AG09319 (cell line): ENCODE measurements around the gene TOP2B.

Source experiments
- DNase-seq: peaks from one replicate; pipeline ENCODE4 v3.0.0-alpha.2; 2010; ENCODE audit warnings: low read depth; ENCODE audit errors: extremely low read depth
- TF ChIP-seq, protein P1 (sequence below): IDR thresholded peaks from 2 replicates; pipeline ENCODE4 v1.5.1; 2011; ENCODE audit warnings: low read depth, mild to moderate bottlenecking, inconsistent platforms, low read length, moderate library complexity

TOP2B gene

GRCh38 chr3:25664812-25665314 lies at the start of gene TOP2B:
Gene TOP2B, minus strand, starts transcription at chr3:25664907. Its CDS starts 610 bp downstream, at chr3:25664297.
- TF ChIP-seq, protein P1, sequence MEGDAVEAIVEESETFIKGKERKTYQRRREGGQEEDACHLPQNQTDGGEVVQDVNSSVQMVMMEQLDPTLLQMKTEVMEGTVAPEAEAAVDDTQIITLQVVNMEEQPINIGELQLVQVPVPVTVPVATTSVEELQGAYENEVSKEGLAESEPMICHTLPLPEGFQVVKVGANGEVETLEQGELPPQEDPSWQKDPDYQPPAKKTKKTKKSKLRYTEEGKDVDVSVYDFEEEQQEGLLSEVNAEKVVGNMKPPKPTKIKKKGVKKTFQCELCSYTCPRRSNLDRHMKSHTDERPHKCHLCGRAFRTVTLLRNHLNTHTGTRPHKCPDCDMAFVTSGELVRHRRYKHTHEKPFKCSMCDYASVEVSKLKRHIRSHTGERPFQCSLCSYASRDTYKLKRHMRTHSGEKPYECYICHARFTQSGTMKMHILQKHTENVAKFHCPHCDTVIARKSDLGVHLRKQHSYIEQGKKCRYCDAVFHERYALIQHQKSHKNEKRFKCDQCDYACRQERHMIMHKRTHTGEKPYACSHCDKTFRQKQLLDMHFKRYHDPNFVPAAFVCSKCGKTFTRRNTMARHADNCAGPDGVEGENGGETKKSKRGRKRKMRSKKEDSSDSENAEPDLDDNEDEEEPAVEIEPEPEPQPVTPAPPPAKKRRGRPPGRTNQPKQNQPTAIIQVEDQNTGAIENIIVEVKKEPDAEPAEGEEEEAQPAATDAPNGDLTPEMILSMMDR = no peak

DNA sequence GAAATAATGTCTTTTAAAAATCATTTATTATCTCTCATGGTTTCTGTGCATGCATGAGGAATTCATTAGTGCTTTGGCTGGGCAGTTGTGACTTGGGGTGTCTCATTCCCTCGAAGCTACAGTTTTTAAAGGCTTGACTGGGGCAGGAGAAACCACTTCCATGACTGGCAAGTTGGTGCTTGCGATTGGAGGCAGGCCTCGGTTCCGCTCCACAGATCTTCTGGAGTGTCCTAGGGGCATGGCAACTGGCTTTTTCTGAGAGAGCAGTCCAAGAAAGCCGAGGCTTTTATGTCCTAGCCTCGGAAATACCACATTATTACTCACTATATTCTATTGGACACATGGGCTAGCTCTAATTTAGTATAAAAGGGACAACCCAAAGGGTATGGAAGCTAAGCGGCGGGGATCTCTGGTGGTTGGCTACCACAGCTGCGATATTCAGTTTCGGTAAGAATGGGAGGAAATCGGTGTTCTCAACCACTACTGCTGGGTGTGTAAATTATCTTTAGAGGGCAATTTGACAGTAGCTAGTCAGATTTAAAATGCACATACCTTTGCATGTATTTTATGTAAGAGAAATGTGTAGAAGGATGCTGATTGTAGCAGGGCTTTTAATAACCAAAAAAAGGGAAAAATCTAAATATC lies 48.8 kb upstream of the TOP2B start:
- TF ChIP-seq, protein P1 = no peak
- no peak for DNase-seq

More at GRCh38 chr3:25664812-25665314, at the start of gene TOP2B:
- DNase-seq = peak; percentile 89

GRCh38 chr3:25711090-25711489 lies 46.4 kb upstream of the TOP2B start:
- no peak for DNase-seq
- TF ChIP-seq, protein P1 = no peak

GRCh38 chr3:25708036-25708435 lies 43.3 kb upstream of the TOP2B start:
- TF ChIP-seq, protein P1 = no peak
- DNase-seq = no peak

GRCh38 chr3:25707268-25707926 lies 42.7 kb upstream of the TOP2B start:
- TF ChIP-seq, protein P1 = no peak

GRCh38 chr3:25706213-25706612 lies 41.5 kb upstream of the TOP2B start:
- TF ChIP-seq, protein P1 = no peak
- no peak for DNase-seq

More at GRCh38 chr3:25707268-25707926, 42.7 kb upstream of the TOP2B start:
- DNase-seq = no peak

GRCh38 chr3:25697553-25697952 lies 32.8 kb upstream of the TOP2B start:
- TF ChIP-seq, protein P1 = no peak
- no peak for DNase-seq
